ENCODE results near the gene C16orf46.
A peak's percentile ranks its signal among the peaks of the same experiment; 100 is the strongest.

Gene C16orf46

GRCh38 chr16:81073560-81074330, 3.3 kb downstream of the C16orf46 start:
- no peak for DNase-seq

DNA sequence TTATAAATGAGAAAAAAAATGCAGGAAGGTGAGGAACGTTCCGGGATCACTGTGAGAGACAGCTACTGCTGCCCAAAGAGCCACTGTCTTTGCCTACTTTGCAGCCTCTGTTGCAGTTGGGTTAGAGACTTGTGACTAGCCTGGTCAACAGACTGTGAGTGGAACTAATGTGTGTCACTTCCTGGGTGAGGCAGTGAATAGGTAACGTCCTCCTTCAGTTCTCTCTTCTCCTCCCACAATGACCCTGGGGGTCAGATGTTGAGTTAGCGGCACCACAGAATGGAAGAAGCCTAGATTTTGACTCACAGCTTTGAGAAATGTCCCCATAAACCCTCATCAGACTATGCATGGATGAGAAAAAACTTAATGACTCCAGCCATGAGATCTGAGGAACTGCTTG, 5.2 kb downstream of the C16orf46 start:
- peak; percentile 18 for DNase-seq

DNA sequence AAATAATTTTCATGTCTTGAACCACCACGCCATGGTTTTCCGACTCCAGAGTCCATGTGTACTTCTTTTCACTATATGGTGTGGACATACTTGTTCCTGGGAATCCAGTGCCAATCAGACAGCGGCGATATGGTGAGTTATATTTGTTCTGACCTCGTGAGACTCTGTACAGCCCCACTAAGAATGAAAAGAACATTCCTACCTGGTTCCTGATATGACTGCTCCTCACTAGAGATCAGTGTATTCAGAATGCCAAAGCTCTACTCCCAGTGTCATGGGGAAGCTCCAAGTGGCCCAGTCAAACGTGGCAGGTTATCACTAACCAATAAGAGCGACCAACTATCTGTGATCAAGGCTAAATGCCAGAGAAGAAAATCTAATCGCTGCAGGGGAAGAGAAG, 6.1 kb downstream of the C16orf46 start:
- no peak for DNase-seq

- DNase-seq: no peak
Observed at GRCh38 chr16:81069063-81069462, 8.0 kb downstream of the C16orf46 start.

DNA sequence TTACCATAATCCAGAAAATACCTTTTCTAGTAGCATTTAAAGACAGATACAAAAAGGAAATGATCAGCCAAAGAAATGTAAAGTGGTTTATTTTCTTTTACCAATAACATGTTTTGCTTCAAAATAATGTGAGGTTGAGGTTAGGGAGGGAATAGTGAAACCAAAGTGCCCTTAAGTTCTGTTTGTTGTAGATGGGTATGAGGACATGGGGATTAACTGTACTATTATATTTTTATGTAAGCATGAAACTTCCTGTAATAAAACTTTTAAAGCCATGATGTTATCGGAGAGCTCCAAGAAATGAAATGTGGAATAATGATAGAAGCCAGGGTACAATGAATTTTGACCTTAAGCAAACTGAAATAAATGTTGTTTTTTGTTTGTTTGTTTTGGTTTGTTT, 9.9 kb downstream of the C16orf46 start:
- no peak for DNase-seq

DNA sequence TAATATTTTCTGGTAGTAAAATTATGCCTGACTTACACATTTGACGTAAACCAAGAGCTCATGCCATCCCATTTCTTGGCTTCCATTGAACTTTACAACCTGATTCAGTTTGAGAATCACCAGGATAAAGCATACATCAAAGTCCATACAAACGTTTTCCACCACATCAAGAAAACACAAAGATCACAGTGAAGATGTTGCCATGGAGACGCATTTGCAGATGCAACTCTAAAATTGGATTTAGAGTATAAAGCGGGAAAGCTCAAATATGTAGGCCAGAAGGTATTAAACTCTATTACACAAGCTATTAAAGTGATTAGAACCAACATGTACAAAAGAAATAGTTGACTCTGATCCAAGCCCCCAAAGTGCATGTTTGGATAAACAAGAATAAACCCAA, 10.4 kb downstream of the C16orf46 start:
- no peak for DNase-seq

- no peak for DNase-seq
Observed at GRCh38 chr16:81061871-81062608, 15.0 kb downstream of the C16orf46 start.

DNA sequence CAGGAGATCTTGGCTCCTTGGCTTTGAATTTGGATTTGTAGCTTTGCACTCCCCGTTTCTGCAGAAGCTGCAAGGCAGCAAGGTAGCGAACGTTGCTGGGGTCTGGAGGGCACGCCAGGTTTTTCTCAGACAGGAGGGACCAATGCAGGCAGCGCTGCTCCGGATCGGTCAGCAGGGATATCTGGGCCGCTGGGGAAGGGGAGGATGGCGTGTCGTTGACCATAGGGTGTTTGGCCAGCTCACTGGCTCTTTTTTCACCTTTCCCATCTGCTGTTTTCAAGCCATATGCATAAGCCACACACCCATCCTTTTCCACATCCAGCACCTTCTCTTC, 15.8 kb downstream of the C16orf46 start:
- no peak for DNase-seq

GRCh38 chr16:81060576-81061306, 16.3 kb downstream of the C16orf46 start:
- DNase-seq: no peak

- DNase-seq: no peak
Observed at GRCh38 chr16:81053761-81054160, 23.3 kb downstream of the C16orf46 start.

- DNase-seq: no peak
Observed at GRCh38 chr16:81042821-81043220, 34.2 kb downstream of the C16orf46 start.

DNA sequence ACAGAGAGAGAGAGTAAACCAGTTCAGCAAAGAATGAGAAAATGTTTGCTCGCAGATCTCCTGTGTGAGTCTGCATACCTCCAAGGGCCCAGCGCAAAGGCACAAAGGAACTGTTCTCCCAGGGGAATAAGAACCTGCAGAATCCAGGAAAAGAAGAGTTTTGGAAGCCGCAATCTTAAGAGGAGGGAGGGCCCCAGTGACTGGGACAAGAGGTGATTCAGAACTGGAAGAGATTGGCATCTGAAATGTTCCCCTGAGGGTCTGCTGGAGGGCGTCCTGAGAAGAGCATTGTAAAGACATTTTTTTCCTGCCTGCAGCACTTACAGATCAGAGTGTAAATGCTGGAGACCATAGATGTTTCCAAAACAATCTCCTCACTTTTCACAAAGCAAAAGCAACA, 35.3 kb downstream of the C16orf46 start:
- DNase-seq: no peak

DNA sequence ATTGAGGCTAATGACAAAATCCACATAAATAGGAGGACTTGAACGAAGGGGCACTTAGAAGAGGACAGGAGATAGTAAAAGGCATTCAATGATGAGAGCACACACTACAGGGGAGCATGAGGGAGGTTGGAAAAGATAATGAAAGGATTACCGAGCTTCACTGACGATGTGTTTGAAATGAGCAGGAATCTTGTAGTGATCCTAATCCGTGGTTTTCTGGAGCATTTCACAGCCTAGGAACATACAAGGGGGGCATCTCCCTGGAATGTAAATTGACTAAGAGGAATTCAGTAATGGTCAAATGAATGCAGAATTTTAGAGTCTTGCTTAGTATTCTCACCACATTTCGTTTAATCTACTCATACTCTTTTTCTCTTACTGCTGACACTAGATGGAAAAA, 36.2 kb downstream of the C16orf46 start:
- no peak for DNase-seq

GRCh38 chr16:81040131-81040530, 36.9 kb downstream of the C16orf46 start:
- no peak for DNase-seq

GRCh38 chr16:81036751-81037350, 40.2 kb downstream of the C16orf46 start:
- no peak for DNase-seq

DNA sequence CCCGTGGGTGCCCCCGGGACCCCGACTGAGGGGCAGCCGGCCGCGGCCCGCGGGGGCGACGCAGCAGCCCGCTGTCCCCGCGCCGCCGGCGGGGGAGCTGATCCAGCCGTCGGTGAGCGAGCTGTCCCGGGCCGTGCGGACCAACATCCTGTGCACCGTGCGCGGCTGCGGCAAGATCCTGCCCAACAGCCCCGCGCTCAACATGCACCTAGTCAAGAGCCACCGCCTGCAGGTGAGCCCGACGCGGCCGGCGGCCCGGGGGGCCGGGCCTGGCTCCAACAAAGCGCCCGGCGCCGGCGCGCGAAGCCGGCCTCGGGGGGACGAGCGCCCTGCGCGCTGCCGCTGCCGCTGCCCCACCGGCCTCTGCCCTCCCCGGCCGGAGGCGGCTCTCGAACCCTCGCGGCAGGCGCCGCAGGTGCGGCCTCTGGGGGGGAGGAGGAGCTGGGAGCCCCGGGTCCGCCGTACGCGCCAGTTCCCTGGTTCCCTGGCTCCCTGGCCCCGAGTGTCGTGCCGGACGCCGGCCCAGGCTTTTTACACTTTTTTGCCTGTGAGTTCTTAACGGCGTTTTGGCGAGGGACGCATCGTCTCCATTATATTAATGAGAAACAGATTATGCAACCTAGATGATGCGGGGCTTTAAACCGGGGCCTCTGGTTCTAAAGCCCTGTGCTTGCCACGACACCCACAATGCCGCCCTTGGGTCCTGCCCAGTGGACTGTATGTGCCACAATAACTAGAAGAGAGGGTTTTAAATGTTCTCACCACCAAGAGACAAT, 40.9 kb downstream of the C16orf46 start:
- DNase-seq: no peak

DNA sequence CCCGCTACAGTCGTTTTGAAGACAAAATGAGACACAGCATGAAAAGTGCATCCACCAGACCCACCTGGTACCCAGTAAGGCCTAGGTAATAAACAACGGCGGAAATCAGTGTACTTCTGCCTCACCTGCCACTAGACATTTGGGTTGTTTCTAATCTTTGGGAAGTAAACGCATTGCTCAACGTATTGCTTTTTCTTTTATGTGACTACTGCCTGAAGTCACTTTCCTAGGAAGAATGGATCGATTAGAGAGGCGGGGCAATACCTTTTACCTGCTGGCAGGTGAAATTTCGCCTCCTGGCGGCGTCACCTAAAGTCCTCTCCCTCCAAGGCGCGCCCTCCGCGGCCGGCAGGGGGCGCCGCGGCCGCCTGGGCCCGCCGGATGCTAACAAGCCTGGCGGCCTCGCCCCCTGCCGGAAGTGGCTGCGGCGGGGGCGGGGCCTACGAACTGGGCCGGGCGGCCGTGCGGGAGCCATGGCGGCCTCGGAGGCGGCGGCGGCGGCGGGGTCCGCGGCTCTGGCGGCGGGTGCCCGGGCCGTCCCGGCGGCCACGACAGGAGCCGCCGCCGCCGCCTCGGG, 41.6 kb downstream of the C16orf46 start, which contains the start of gene ATMIN:
TSS of gene ATMIN (plus strand) at position 445 of the 577 bp plus-strand sequence. CDS start at position 474, 29 bp downstream.
- DNase-seq: peak; percentile 68

DNA sequence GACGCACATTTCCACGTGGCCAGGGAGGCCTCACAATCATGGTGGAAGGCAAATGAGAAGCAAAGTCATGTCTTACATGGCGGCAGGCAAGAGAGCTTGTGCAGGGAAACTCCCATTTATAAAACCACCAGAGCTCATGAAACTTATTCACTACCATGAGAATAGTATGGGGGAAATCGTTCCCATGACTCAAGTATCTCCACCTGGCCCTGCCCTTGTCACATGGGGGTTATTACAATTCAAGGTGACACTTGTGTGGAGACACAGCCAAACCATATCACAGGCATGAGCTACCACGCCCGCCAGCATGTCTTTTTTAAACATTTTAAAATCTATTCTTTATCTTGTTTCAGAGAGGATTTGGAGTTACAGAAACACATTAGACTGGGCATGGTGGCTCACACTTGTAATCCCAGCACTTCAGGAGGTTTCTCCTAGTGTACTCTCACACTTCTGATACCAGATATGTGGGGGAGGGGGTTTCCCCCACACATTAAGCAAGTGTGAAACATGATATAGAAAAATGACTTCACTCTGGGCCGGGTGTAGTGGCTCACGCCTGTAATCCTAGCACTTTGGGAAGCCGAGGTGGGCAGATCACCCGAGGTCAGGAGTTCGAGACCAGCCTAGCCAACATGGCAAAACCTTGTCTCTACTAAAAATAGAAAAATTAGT, 47.0 kb downstream of the C16orf46 start:
- no peak for DNase-seq

- DNase-seq: no peak
Observed at GRCh38 chr16:81026429-81026828, 50.6 kb downstream of the C16orf46 start.

- DNase-seq: no peak
Observed at GRCh38 chr16:81018496-81018895, 58.5 kb downstream of the C16orf46 start.

- no peak for DNase-seq
Observed at GRCh38 chr16:81014672-81015071, 62.4 kb downstream of the C16orf46 start.

DNA sequence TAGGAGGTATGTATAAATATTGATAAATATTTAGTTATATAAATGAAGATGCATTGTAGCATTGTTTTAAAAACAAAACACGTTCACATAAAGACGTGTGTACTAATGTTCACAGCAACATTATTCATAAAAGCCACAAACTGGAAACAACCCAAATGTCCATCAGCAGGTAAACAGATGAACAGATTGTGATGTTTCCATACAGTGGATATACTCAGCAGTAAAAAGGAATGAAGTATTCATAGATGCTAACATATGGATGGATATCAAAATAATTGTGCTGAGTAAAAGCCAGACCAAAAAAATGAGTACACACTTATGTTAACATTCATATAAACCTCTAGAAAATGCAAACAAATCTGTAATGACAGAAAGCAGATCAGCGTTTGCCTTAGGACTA, 64.1 kb downstream of the C16orf46 start:
- no peak for DNase-seq
